ENCODE results near the gene ZSWIM6.

The ZSWIM6 gene

GRCh38 chr5:61486476-61486875, 154.4 kb downstream of the ZSWIM6 start:
- DNase-seq (ENCODE audit: low read depth): peak; percentile 68

GRCh38 chr5:61489574-61489973, 157.5 kb downstream of the ZSWIM6 start:
- DNase-seq (ENCODE audit: low read depth): no peak

- DNase-seq (ENCODE audit: low read depth): peak; percentile 15
These were observed 159.8 kb downstream of the ZSWIM6 start for GRCh38 chr5:61491861-61492260.

- DNase-seq (ENCODE audit: low read depth): no peak
These were observed 161.9 kb downstream of the ZSWIM6 start for GRCh38 chr5:61493973-61494372.

GRCh38 chr5:61496446-61496845, 164.4 kb downstream of the ZSWIM6 start:
- no peak for DNase-seq (ENCODE audit: low read depth)

GRCh38 chr5:61496860-61497259, 164.8 kb downstream of the ZSWIM6 start:
- DNase-seq (ENCODE audit: low read depth): no peak

- DNase-seq (ENCODE audit: low read depth): no peak
These were observed 166.1 kb downstream of the ZSWIM6 start for GRCh38 chr5:61498121-61498520.

GRCh38 chr5:61501971-61502370, 169.9 kb downstream of the ZSWIM6 start:
- DNase-seq (ENCODE audit: low read depth): no peak

- DNase-seq (ENCODE audit: low read depth): no peak
These were observed 172.2 kb downstream of the ZSWIM6 start for GRCh38 chr5:61504143-61504770.

GRCh38 chr5:61505281-61505680, 173.2 kb downstream of the ZSWIM6 start:
- no peak for DNase-seq (ENCODE audit: low read depth)

GRCh38 chr5:61507232-61507631, 175.2 kb downstream of the ZSWIM6 start:
- no peak for DNase-seq (ENCODE audit: low read depth)

- DNase-seq (ENCODE audit: low read depth): no peak
These were observed 184.9 kb downstream of the ZSWIM6 start for GRCh38 chr5:61516946-61517345.

GRCh38 chr5:61519728-61520277, 187.7 kb downstream of the ZSWIM6 start:
- DNase-seq (ENCODE audit: low read depth): no peak

GRCh38 chr5:61523073-61523472, 191.0 kb downstream of the ZSWIM6 start:
- no peak for DNase-seq (ENCODE audit: low read depth)

- DNase-seq (ENCODE audit: low read depth): no peak
These were observed 191.9 kb downstream of the ZSWIM6 start for GRCh38 chr5:61523997-61524396.

GRCh38 chr5:61525512-61526206, 193.6 kb downstream of the ZSWIM6 start:
- no peak for DNase-seq (ENCODE audit: low read depth)

GRCh38 chr5:61526207-61526519, 194.1 kb downstream of the ZSWIM6 start:
- DNase-seq (ENCODE audit: low read depth): no peak

GRCh38 chr5:61532983-61533382, 200.9 kb downstream of the ZSWIM6 start:
- DNase-seq (ENCODE audit: low read depth): no peak

- no peak for DNase-seq (ENCODE audit: low read depth)
These were observed 202.6 kb downstream of the ZSWIM6 start for GRCh38 chr5:61534481-61535267.

- DNase-seq (ENCODE audit: low read depth): no peak
These were observed 203.8 kb downstream of the ZSWIM6 start for GRCh38 chr5:61535828-61536227.

GRCh38 chr5:61536922-61537321, 204.9 kb downstream of the ZSWIM6 start:
- no peak for DNase-seq (ENCODE audit: low read depth)

GRCh38 chr5:61538722-61539501, 206.9 kb downstream of the ZSWIM6 start:
- no peak for DNase-seq (ENCODE audit: low read depth)
